MM.1S (cell line): ENCODE measurements around the gene RGS13.

Experiments
- CTCF ChIP-seq: fragments of 300-600 bp; sonication (generic); IDR thresholded peaks from 2 replicates; pipeline ENCODE4 v1.5.1; 2016; ENCODE audit warnings: antibody characterized with exemption, low read length, mixed read lengths
- EZH2 ChIP-seq: fragments of 300-600 bp; sonication (generic); optimal IDR thresholded peaks from 2 replicates; pipeline ENCODE3; 2017; ENCODE audit warnings: low read depth, mild to moderate bottlenecking, antibody characterized with exemption, low read length, mixed read lengths

- TF ChIP-seq CTCF: no peak
- no peak for TF ChIP-seq EZH2
Observed at GRCh38 chr1:192635939-192636338, at the start of gene RGS13.
